HG03066 (cell line): Measurements from ENCODE around the gene FRMPD2.
"Not testable (repeated sequence)": the region's sequence is repeated elsewhere in the genome, so short reads cannot be mapped to it uniquely, and the experiment has no call there.

Source experiments
- ATAC-seq: cut with Tn5 transposase; IDR thresholded peaks from one replicate; pipeline ENCODE4 v1.9.1; 2021; ENCODE audit warnings: low read depth; ENCODE audit not compliant: unreplicated experiment

Gene FRMPD2

DNA sequence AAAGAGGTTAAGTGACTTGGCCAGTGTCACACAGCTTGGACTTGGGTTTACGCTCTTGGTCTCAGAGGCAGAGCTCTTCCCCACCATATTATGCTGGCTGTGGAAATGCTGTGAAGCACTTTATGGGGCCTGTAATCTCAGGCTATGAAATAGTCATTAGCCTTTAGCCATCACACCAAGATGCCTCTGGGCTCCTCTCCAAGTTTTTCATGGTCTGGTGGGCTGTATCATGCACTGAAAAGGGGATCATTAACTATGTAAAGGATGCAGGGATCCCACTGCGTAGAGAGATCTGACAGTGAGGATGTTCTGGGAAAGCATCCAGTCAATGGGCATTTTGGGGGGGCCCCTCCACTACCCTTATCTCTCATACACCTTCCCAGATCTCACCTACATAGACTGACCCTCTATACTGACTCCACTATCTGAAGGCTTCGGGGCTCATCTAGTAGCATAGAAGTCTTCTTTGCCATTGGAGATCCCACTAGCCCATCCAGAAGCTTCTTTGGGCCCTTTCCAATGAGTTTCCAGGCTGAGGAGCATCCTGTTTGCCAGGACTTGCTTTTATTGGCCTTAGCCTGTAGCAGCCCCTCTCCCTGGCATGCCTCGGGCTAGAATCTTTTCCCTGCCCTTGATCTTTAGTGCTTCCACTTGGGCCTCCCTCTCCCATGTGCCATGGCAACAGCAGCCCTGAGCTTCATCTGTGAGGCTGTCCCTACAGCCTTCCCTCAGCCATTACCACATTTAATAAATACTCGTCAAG is 19.6 kb downstream of the FRMPD2 start:
- ATAC-seq, result no peak

DNA sequence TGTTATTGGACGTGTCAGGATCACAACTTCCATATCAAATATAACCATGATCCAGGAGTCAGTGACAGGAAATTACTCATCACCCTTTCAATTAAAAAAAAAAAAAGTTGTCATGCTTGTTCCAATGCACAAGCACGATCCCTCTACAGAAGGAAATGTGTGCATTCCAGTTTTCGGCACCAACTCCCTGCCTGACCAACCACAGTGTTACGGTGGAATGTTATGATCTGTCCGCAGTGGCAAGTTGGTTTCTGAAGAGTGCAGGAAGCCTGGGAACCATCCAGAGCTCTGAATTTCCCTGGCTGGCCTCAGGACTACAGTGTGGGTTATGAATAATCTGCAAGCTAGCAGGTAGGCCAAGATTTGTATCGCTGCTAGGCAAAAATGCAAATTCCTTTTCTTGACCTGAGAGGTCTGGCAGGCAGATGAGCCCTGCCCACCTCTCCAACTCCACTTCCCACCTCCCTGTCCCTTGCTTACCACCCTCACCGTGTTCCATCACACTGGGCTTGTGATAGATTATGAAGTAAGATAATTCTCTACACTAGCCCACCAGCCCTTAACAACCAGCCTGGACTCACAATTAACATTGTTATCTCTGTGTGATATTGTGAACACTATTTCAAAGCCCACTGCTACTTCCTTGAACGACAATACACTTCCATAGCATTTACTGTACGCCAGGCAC is 20.4 kb downstream of the FRMPD2 start:
- no peak for ATAC-seq

DNA sequence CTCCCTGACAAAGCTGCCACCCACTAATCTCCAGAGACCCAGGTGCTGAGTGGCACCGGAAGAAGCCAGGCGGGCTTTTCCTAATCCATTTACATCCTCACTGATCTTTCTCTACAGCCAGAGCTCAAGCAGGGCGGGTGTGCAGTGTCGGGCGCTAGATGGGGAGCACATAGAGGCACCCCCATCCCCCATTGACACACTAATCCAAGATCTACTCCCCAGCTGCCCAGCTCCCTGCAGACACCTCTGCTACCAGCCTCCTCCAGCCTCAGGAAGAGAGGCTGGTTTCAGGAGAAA is 22.2 kb downstream of the FRMPD2 start:
- ATAC-seq, result no peak

DNA sequence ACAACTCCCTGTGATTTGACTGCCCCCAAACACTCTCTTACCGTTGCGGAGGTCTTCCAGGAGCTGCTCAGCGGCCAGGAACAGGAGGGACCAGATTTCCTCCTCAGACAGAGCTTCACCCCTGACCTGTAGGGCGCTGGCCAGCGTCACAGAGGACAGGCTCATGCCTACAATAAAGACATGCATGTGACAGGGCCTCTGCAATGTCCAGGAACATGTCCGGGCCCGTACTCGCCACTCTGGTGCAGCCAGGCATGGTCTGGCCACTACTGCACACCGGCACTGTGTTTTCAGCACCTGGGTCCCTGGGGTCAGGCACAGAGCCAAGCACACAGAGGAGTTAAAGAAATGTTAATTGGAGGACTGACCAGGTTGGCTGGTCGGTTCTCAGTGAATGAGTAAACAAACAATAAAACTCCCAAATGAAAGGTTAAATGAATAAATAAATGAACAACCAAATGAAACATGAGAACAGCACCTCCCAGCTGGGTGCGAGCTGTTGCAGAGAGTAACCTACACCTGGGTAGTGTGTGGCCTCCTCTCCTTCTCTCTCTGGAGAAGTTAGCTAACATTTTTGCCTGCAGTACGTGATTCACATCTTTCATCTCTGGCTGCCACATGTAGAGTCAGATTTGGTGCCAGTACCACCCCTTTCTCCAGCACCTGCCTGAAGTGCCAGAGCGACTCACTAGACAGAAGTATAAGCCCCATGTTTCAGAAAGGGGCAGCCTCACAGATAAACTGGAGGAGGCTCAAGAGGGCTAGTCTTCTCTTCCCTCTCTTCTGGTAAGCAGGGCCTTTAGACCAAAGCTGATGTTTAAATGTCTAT is 22.8 kb downstream of the FRMPD2 start:
- no peak for ATAC-seq

DNA sequence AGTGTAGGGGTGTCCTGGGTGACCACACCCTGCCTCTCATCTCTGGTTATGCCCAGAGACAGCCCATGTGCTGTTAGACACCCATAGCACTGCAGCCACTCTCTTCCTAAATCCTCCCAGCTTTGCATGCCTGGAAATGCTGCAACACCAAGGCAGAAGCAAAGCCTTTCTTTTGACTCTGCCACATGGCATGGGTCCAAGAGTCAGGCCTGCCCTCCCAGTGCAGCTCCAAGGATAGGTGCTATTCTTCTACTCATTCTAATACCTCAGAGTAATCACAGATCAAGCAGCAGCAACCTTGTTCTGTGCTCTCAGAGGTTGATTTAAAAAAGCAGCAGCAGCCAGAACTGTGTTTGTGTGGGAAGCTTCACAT is 23.4 kb downstream of the FRMPD2 start:
- no peak for ATAC-seq

DNA sequence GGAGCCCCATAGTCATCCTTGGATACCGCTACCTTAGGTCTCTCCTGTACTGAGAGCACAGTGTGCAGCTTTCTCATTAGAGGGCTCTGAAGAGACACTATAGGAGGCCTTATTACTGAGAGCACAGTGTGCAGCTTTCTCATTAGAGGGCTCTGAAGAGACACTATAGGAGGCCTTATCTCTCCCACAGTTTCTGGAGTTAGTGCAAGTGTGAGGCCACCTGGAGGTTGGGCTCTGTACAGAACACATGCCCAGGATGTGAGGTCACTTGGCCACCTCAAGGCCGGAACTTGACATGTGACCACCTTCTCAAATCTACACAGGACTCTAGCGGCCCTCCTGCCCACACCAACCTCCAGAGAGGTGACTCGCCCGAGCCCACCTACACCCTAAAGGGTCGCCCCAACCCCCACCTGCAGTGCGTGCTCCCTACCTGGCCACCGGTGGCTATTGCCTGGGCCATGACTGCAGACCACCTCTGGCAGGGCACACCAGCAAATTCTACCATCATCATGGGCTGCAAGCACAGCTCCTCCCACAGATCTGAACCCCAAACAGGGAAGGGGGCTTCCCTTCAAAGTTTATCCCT is 24.6 kb downstream of the FRMPD2 start:
- no peak for ATAC-seq

DNA sequence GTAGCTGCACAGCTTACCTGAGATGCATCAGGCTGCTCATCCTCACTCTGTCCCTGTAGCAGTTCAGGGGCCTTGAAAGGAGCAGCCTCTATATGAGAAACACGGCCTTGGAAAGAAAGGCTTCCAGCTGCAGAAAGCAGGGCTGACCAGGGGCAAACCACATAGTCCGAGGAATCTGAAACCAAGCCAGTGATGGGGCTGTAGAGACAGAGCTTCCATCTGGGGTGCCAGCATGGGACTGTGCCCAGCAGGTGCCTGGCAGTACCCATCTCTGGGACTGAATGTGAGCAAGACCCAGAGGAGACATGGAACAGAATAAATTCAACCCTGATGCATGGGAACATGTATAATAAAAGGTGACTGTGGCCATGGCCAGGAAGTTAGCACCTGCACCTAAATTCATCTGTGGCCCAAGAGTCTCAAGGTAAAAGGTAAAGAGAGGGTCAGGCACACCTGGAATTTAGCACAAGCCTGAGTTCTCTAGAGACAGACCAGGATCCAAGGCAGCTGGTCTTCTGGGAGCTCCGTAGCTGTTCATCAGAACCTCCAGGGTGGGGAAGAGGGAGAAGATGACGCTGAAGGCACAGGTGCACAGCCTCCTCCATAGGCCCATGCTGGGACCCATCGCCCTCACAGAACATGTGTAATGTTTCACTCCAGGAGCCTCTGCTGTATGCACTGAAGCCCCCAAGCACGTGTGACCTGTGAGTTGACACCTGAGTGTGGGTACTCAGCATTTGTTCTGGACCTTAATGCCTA is 25.3 kb downstream of the FRMPD2 start:
- no peak for ATAC-seq

DNA sequence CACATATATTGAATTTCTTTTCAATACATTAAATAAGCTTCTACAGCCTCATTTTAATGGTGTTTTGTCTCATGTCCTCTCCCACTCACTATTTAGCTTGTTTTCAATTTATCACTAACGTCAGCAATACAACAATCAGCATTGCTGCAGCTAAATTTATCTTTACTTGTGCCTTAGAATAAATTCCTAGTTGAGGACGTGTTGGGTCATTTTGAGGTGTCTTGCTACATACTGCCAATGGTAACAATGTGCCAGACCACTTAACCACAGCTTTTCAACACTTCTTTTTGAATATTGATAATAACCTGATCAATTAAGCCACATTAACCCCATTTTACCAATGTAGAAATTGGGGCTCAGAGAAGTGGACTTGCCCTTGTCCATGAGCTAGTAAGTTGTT is 26.0 kb downstream of the FRMPD2 start:
- no peak for ATAC-seq

DNA sequence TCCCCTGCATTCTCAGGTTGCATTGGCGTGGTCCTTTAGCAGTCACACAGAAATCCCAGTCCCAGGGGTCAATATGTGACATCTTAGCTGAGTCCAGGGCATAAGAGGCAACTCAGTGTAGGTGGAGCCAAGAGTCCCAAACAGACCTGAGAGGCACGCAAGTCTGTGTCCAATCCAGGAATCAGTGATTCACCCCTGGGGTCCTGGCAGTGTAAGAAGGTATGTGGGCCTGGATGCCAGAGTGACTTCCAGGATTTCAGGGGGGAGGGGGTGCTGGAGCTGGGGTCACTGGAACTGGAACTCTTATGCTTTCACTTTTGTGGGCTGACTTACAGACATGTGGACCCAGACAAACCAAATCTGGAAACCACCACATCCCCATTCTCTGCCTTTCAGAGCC is 26.8 kb downstream of the FRMPD2 start:
- ATAC-seq, result no peak

DNA sequence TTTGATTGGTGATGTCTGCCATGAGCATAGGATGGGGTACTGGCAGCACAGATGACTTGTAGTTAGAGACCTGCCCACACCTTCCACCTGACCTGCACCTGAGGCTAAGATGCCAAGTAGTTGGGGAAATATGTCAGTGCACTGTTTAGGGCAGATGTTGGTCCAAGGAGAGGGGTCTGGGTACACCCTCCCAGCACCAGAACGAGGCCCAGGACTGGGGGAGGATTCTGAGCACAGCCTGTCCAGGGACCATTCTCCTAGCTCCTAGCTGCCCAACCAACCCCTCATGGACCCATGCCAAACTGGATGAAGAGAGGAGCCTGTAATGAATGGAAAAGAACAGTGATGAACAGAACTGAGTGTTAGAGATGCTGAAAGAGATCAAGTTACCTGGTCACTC is 28.0 kb downstream of the FRMPD2 start:
- no peak for ATAC-seq

DNA sequence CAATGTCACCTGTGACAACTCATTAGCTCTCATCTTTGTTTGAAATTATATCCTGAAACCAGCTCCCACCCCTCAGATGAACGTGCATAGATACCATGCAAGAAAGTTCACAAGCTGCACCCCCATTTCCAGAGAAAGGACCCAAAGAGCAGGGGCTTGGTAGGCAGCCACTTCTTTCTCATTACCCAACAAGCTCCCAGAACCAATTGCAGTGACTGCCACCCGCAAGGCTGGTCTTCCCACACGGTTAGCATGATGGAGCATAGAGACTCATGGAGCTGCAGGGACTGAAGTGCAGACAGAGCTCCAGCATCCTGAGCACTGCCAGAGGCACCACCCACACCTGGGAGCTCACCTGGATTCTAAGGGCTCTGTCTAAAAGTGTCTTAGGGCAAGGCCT is 28.5 kb downstream of the FRMPD2 start:
- no peak for ATAC-seq

DNA sequence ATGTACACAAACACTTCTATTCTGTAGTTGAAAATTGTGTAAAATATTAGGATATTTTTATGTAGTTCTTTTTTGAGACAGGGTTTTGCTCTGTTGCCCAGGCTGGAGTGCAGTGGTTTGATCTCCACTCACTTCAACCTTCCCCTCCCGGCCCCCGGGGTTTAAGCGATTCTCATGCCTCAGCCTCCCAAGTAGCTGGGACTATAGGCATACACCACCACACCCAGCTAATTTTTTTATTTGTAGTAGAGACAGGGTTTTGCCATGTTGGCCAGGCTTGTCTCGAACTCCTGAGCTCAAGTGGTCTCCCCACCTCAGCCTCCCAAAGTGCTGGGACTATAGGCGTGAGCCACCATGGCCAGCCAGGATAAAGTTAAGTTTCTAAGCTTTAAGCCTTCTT is 30.6 kb downstream of the FRMPD2 start:
- ATAC-seq, result not testable (repeated sequence)

DNA sequence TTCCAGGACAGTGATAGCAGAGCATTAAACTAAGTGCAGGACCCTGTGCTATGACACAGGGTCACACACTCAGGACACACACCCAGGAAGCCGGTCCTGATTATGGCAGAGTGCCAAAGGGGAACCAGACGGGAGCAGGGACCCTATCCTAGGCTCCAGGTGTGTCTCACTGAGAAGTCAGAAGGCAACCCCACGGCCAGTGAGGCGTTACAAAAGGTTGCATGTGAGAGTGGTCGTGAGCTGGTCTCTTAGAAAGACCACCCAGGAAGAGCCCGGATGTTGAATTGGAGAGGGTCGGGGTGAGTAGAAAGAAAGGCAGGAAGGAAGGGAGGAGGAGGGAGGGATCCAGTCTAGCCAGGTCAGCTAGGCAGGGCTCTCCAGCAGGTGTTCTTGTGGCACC is 31.0 kb downstream of the FRMPD2 start:
- ATAC-seq, result no peak

DNA sequence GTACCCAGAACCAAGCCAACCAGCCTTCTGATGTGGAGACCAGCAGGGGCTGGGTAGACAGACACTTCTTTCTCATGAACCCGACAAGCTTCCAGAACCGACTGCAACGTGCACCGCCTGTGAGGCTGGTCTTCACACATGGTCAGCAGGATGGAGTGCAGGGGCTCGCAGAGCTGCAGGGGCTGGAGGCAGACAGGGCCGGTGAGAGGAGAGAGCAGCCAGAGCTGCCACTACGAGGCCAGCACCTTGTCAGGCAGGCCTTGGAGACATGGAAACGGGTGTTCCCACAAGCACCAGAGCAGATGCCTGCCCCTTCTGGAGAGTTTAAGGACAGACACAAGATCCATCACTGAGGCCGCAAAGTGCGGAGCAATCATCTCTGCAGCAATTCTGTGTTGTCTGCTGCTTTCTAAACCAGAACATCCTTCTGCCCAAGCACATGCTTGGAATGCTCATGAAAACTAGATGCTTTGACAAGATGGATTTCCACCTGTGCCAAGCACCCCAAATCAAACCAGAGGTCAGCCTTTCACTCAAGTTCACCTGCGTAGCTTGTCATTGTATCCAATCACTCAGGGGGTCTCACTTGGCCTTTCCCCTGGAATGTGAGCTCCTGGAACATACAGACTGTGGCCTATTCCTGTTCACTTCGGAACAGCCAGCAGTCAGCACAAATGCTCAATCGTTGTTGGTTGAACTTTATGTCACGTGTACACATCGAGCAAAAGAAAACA is 32.2 kb downstream of the FRMPD2 start:
- ATAC-seq, result no peak

DNA sequence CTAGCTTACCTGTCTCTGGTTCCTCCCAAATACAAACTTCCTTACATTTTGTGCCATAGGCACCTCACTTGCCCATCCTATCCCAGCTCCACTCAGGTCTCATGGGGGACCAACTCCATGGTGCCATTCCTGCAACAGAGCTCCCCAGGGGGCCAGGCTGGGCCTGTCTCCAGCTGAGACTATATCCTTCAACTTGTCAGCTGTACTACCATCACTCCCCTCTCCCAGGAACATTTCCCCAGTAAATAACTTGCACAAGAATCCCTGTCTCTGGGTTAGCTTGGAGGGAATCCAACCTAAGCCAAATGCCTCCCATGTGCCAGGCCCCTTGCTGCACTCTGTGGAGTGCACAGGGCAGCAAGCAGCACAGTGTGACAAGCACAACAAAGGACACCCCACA is 33.2 kb downstream of the FRMPD2 start:
- no peak for ATAC-seq

DNA sequence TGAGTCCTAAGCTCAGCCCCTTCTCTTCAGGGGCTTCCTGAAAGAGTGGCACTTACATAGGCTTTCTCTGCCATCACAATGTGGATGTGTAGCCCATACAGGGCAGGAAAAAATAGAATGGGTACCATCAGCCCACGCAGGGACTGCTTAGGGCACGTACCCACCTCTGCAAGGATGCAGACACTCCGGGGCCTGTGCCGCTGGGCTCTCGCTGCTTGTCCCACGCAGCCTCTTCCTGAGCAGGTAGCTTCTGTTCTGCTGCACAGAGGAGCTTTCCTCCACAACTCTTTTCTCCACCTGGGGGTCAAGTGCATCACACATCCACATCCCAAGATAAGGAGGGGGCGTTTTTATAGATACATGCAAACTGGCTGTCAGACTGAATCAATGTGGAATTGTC is 34.3 kb downstream of the FRMPD2 start:
- ATAC-seq, result no peak

DNA sequence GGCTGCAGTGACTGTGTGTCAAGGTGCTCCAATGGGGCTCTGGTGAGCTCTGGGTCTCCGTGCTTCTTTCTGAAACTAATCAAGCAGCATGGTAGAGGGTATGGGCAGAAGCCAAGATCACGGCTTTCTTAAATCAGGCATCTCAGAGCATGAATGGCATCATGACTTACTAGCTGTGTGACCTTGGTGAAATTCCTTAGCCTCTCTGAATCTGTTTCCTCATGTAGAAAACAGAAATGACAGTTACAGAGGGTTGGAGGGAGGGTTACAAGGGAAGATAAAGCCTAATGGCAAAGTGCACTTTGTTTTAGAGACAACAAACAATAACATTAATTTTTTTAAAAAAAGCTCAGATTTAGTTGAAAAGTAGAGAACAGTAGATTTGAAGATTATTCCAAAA is 34.9 kb downstream of the FRMPD2 start:
- ATAC-seq, result no peak

DNA sequence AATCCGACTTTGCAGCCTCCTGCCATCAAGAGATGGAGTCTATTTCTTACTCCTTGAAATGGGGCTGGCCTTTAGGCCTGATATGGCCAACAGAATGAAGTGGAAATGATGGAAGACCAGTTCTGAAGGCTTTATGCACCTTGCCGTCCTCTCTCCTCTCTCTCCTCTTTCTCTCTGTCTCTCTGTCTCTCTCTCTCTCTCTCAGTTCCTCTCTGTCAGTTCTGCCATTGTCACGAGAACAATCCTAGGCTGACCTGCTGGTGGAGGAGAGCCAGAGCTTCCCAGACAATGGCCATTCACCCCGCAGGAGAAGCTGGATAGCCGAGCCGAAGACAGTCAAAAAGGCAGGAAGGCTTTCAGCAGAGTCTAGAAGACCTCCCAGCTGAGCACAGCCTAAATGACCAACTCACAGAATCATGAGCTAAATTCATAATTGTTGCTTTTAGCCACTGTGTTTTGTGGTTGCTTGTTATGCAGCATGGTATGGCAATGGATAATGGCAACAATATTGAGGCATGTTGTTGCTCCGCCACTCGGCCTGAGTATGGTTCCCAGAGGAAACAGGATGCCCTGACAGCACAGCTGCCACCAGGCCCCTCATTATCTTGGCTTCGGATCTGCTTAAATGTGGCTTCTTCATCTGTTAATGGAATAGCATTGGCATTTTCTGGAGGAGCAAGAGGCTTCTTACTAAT is 35.5 kb downstream of the FRMPD2 start:
- ATAC-seq, result no peak
